ENCODE data around the gene WDTC1.

GRCh38 chr1:27353166-27353565 is 118.7 kb downstream of the WDTC1 start:
- TF ChIP-seq CTCF (IDR thresholded peaks at IDR 0.05): no peak
- TF ChIP-seq IRF1 (CRISPR knock-in tag; IDR thresholded peaks at IDR 0.05): no peak
- TF ChIP-seq HMGXB4 (CRISPR knock-in tag; IDR thresholded peaks at IDR 0.05): no peak
- TF ChIP-seq ZBTB43 (CRISPR knock-in tag; IDR thresholded peaks at IDR 0.05): no peak
- no peak for TF ChIP-seq ZNF121 (CRISPR knock-in tag; IDR thresholded peaks at IDR 0.05)
- TF ChIP-seq CBFB (CRISPR knock-in tag; IDR thresholded peaks at IDR 0.05; ENCODE audit: low read depth): no peak
- no peak for TF ChIP-seq KAT7 (CRISPR knock-in tag; IDR thresholded peaks at IDR 0.05; ENCODE audit: borderline replicate concordance)
- no peak for TF ChIP-seq MAX (CRISPR knock-in tag; IDR thresholded peaks at IDR 0.05)
- no peak for TF ChIP-seq ATF3 (CRISPR knock-in tag; conservative IDR thresholded peaks at IDR 0.05)
